ENCODE results near the gene MAFG. TPM values are rescaled to one million over a fixed set of nuclear protein-coding genes. Genes with fewer than 3 reads are reported as not detected.

The MAFG gene
- total and polyA plus RNA-seq, 2 of the 13 experiments (the other 11 are each of a cell fraction or from before 2014, with no cell fraction given): 14.5 to 20.0 TPM

GRCh38 chr17:81911277-81911961 lies 16.1 kb downstream of the MAFG start, which contains the start of gene PCYT2 (continued):
- TF ChIP-seq ATF4 (CRISPR knock-in tag; IDR thresholded peaks at IDR 0.05) (no peak), ZBTB26 (CRISPR knock-in tag; IDR thresholded peaks at IDR 0.05; ENCODE audit: borderline replicate concordance) (no peak), TEAD2 (CRISPR knock-in tag; IDR thresholded peaks at IDR 0.05) (no peak), KDM3A (CRISPR knock-in tag; IDR thresholded peaks at IDR 0.05; ENCODE audit: low read depth) (no peak), RBM22 (optimal IDR thresholded peaks at IDR 0.05; ENCODE audit: low read length) (peak; percentile 18), CBX5 (CRISPR knock-in tag; IDR thresholded peaks at IDR 0.05; ENCODE audit: borderline replicate concordance) (no peak), RBAK (CRISPR knock-in tag; IDR thresholded peaks at IDR 0.05) (no peak), ZFX (CRISPR knock-in tag; IDR thresholded peaks at IDR 0.05; ENCODE audit: low read depth) (no peak), ZNF362 (CRISPR knock-in tag; IDR thresholded peaks at IDR 0.05; ENCODE audit: borderline replicate concordance) (no peak), ZHX2 (IDR thresholded peaks at IDR 0.05; ENCODE audit: low read depth) (no peak), ZHX2 (CRISPR knock-in tag; IDR thresholded peaks at IDR 0.05; ENCODE audit: borderline replicate concordance) (no peak), TRIM24 (CRISPR knock-in tag; IDR thresholded peaks at IDR 0.05) (no peak), KLF9 (CRISPR knock-in tag; IDR thresholded peaks at IDR 0.05; ENCODE audit: low read depth) (no peak), PLSCR1 (CRISPR knock-in tag; IDR thresholded peaks at IDR 0.05; ENCODE audit: borderline replicate concordance) (no peak), ZMAT5 (CRISPR knock-in tag; IDR thresholded peaks at IDR 0.05; ENCODE audit: borderline replicate concordance, low read depth) (no peak), BATF2 (CRISPR knock-in tag; IDR thresholded peaks at IDR 0.05) (no peak), U2AF2 (IDR thresholded peaks at IDR 0.05; ENCODE audit: low read depth, low read length) (no peak)

Measured in HepG2 (cell line).